GM18505 (cell line): ENCODE measurements around the gene GSS.

Experiments
- ATAC-seq: cut with Tn5 transposase; IDR thresholded peaks from one replicate; pipeline ENCODE4 v1.9.1; 2021; ENCODE audit not compliant: unreplicated experiment
- POLR2A ChIP-seq: IDR thresholded peaks from 4 replicates; pipeline ENCODE4 v1.6.1; 2011; ENCODE audit warnings: borderline replicate concordance; ENCODE audit not compliant: insufficient read depth, insufficient read length; ENCODE audit errors: extremely low read depth

The GSS gene

GRCh38 chr20:34988191-34988540 is 32.6 kb upstream of the GSS start:
- TF ChIP-seq POLR2A, result no peak
- ATAC-seq, result no peak

GRCh38 chr20:34987288-34988190 is 31.9 kb upstream of the GSS start:
- TF ChIP-seq POLR2A, result no peak
- no peak for ATAC-seq

GRCh38 chr20:34986311-34987287 is 31.0 kb upstream of the GSS start:
- no peak for ATAC-seq
- TF ChIP-seq POLR2A, result no peak

GRCh38 chr20:34985461-34986310 is 30.1 kb upstream of the GSS start:
- no peak for TF ChIP-seq POLR2A
- no peak for ATAC-seq

DNA sequence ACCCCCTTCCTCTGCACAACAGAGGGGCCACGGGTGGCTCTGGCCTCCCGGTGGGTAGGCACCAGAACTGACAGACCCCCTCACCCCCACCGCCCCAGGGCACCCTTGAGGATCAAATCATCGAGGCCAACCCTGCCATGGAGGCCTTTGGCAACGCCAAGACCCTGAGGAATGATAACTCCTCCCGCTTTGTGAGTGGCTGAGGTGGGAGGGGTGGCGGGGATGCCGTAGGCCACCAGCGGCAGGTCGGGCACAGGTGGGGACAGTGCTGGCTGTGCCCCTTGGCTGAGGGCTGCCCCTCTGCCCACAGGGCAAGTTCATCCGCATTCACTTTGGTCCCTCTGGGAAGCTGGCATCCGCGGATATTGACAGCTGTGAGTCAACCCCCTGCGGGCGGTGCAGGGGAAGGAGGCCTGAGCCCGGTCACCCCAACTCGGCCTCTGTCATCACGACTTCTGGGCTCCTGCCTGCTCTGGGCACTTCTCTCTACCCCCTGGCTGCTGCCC is 29.2 kb upstream of the GSS start:
- no peak for TF ChIP-seq POLR2A
- ATAC-seq, result no peak

- no peak for TF ChIP-seq POLR2A
- ATAC-seq, result no peak
These were observed 28.6 kb upstream of the GSS start for GRCh38 chr20:34983995-34984735.

DNA sequence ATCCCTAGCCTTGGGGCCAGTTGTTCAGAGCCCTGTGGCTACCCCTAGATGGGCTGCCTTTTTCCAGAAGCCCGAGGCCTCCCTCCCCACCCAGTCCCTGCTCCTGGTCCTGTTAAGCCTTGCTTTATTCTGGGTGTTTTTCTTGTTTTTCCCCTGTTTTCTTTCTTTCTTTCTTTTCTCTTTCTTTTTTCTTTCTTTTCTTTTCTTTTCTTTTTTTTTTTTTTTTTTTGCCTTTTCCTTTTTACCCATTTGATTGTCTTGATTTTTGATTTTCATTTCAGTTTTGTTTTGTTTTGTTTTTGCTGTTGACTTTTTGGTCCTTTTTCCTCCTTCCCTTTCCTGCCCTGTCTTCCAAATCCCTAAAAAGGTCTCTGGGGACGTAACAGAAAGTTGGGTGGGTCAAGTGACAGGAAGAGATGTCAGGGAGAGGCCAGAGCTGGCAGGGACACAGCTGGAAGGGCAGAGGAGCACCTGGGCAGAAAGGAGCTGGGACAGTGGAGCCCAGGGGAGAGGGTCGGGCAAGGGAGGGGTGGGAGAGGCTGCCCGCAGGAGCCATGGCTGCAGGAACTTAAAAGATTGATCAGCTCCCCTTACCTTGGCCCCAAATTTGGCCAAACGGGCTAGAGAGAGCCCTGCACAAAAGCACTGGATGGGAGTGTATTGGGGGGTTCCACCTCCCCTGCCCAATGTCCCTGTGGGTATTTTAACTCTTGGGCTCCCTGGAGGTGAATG is 27.6 kb upstream of the GSS start:
- ATAC-seq, result no peak
- no peak for TF ChIP-seq POLR2A

GRCh38 chr20:34982270-34983088 is 26.9 kb upstream of the GSS start:
- ATAC-seq, result no peak
- no peak for TF ChIP-seq POLR2A

- no peak for TF ChIP-seq POLR2A
- no peak for ATAC-seq
These were observed 25.1 kb upstream of the GSS start for GRCh38 chr20:34980543-34981233.
